Activated CD4-positive, alpha-beta T cell treated with anti-CD3 and anti-CD28 coated beads, Interleukin-2, amount 50 U/mL, for 48 hours (primary cell): Measurements from ENCODE around the gene PTGDR2.

Experiments used
- DNase-seq, 2 experiments: peaks; one replicate each; pipeline ENCODE4 v3.0.0-alpha.2; 2020

Gene PTGDR2

GRCh38 chr11:60855726-60856633 is at the start of gene PTGDR2:
Gene PTGDR2 (minus strand): TSS chr11:60855950. CDS start chr11:60853722, 2,228 bp downstream.
- no peak for DNase-seq

- DNase-seq: no peak
Measured at GRCh38 chr11:60905047-60905446, 49.3 kb upstream of the PTGDR2 start.

- DNase-seq: no peak
Measured at GRCh38 chr11:60902625-60903024, 46.9 kb upstream of the PTGDR2 start.

- no peak for DNase-seq
Measured at GRCh38 chr11:60900673-60901404, 45.1 kb upstream of the PTGDR2 start.

- DNase-seq: no peak
Measured at GRCh38 chr11:60899977-60900376, 44.2 kb upstream of the PTGDR2 start.

GRCh38 chr11:60899046-60899936 is 43.5 kb upstream of the PTGDR2 start:
- no peak for DNase-seq

- DNase-seq: no peak
Measured at GRCh38 chr11:60897496-60897895, 41.7 kb upstream of the PTGDR2 start.

GRCh38 chr11:60895687-60896086 is 39.9 kb upstream of the PTGDR2 start:
- no peak for DNase-seq

- DNase-seq: peak in 1 of 2 experiments; percentile 1
Measured at GRCh38 chr11:60891103-60891741, 35.5 kb upstream of the PTGDR2 start.

- peak in 1 of 2 experiments; percentile 1 for DNase-seq
Measured at GRCh38 chr11:60890696-60891095, 34.9 kb upstream of the PTGDR2 start.

GRCh38 chr11:60889869-60890311 is 34.1 kb upstream of the PTGDR2 start:
- DNase-seq: no peak

- peak in 1 of 2 experiments; percentile 32 for DNase-seq
Measured at GRCh38 chr11:60887556-60887955, 31.8 kb upstream of the PTGDR2 start.

GRCh38 chr11:60880643-60881282 is 25.0 kb upstream of the PTGDR2 start:
- DNase-seq: no peak

- DNase-seq: no peak
Measured at GRCh38 chr11:60879971-60880588, 24.3 kb upstream of the PTGDR2 start.

GRCh38 chr11:60879104-60879503 is 23.4 kb upstream of the PTGDR2 start:
- DNase-seq: no peak

GRCh38 chr11:60878245-60879101 is 22.7 kb upstream of the PTGDR2 start:
- no peak for DNase-seq

GRCh38 chr11:60876168-60876485 is 20.4 kb upstream of the PTGDR2 start:
- no peak for DNase-seq

GRCh38 chr11:60875366-60876167 is 19.8 kb upstream of the PTGDR2 start:
- DNase-seq: no peak
